Ovary (tissue), 9 donors: ENCODE results near the gene CWC25. TPM values are rescaled to one million over a fixed set of nuclear protein-coding genes. Genes with fewer than 3 reads are reported as not detected.

ENCODE experiments used
- microRNA-seq, 3 donors: library from miRNA; unstranded; fragments of <30 nt; microRNA quantifications; one replicate each; pipeline versions ENCODE4 to v1.2.0, GENCODE V29; 2019 to 2020
- polyA plus RNA-seq, 2 donors: library from polyadenylated mRNA; stranded (reverse); fragments of 200-250 nt in 1 of 2; fragments of 350-450 nt in 1 of 2; fragmentation: Illumina TruSeq in 1 of 2; extraction: RNeasy Lipid Tissue Mini Kit (QIAGEN cat#74804) in 1 of 2; gene quantifications; one replicate each; pipeline ENCODE4 v1.2.3, GENCODE V29; 2013 to 2014
- small RNA-seq: library from RNA; depleted of rRNA; stranded (forward); fragments of <200 nt; gene quantifications from one replicate; pipeline ENCODE3, GENCODE V24; 2016
- total RNA-seq, 7 donors: library from RNA; depleted of rRNA in 2 of 7; stranded (reverse); fragments of >200 nt in 2 of 7; fragmentation: NEBNext Ultra II Directional in 3 of 7; extraction: Animal tissue kit (Norgen Biotek cat#: 25700) in 3 of 7; gene quantifications; one replicate each; pipeline versions ENCODE4 v1.1.0 to v1.2.4, GENCODE V29; 2016 to 2023
- donor health status: DM: no; HTN: no; CAD: no; lungs with moderate emphysema.
- donor health status: DM: no; HTN: no; CAD: no.
- donor health status: Bipolar disorder and iron deficiency.
- donor health status: DM: yes; HTN: yes; CAD: no.
- donor health status: DM: no; HTN: no; CAD: no.
- donor health status: DM: yes; HTN: yes; CAD: no.

The CWC25 gene
- total and polyA plus RNA-seq, 9 donors = 16.4 to 25.2 (median 18.6) TPM

Small RNA genes lying within 50 kb of the gene (microRNA-seq; reads per million reads assigned to microRNA genes)
- gene MIR4727 = 0.18 to 0.63 (median 0.38) reads per million in 3 donors

Small RNA genes lying within 50 kb of the gene (small RNA-seq; reads per million reads assigned to genes)
- gene MIR4727 = not detected
- gene RNU6-866P = not detected
- gene SNORA21 = not detected
- not detected for gene SNORA21B

Other genes starting within 250 kb of the CWC25 start
- gene SRCIN1, start 219.4 kb downstream of the CWC25 start, total RNA-seq = 1 to 10 TPM in 5 of 7 donors, under 1 TPM in 2; 0.48 to 3.0 (median 1.2) TPM
- gene SRCIN1, start 219.4 kb downstream of the CWC25 start, polyA plus RNA-seq = under 1 TPM; 0.18 to 0.57 TPM
- 1 to 10 TPM in 3 of 7 donors, under 1 TPM in 4; 0.83 to 1.7 (median 0.86) TPM for gene EPOP, start 150.4 kb downstream of the CWC25 start, total RNA-seq
- gene EPOP, start 150.4 kb downstream of the CWC25 start, polyA plus RNA-seq = under 1 TPM; 0.50 to 0.61 TPM
- 100 to 1,000 TPM in 5 of 7 donors, 10 to 100 TPM in 2; 73.2 to 278 (median 183) TPM for gene MLLT6, start 120.0 kb downstream of the CWC25 start, total RNA-seq
- gene MLLT6, start 120.0 kb downstream of the CWC25 start, polyA plus RNA-seq = 10 to 100 TPM; 52.3 to 99.4 TPM
- 10 to 100 TPM in 5 of 7 donors, 1 to 10 TPM in 2; 6.2 to 31.1 (median 24.4) TPM for gene CISD3, start 95.0 kb downstream of the CWC25 start, total RNA-seq
- gene CISD3, start 95.0 kb downstream of the CWC25 start, polyA plus RNA-seq = 10 to 100 TPM in 1 of 2 donors, 1 to 10 TPM in 1; 6.6 to 18.4 TPM
- 10 to 100 TPM in 6 of 7 donors, 1 to 10 TPM in 1; 7.4 to 92.7 (median 63.4) TPM for gene PCGF2, start 77.0 kb downstream of the CWC25 start, total RNA-seq
- gene PCGF2, start 77.0 kb downstream of the CWC25 start, polyA plus RNA-seq = 10 to 100 TPM; 21.5 to 27.2 TPM
- gene PSMB3, start 72.6 kb downstream of the CWC25 start, total RNA-seq = 100 to 1,000 TPM in 3 of 7 donors, 10 to 100 TPM in 4; 77.0 to 145 (median 82.0) TPM
- gene PSMB3, start 72.6 kb downstream of the CWC25 start, polyA plus RNA-seq = 100 to 1,000 TPM; 106 to 138 TPM
- gene PIP4K2B, start 25.8 kb downstream of the CWC25 start, total RNA-seq = 10 to 100 TPM; 32.1 to 74.9 (median 66.5) TPM
- gene PIP4K2B, start 25.8 kb downstream of the CWC25 start, polyA plus RNA-seq = 10 to 100 TPM; 41.4 to 95.3 TPM
- gene RPL23, start 28.4 kb upstream of the CWC25 start, total RNA-seq = 1,000 to 10,000 TPM; 2,982 to 5,219 (median 3,257) TPM
- 1,000 to 10,000 TPM; 4,771 to 7,100 TPM for gene RPL23, start 28.4 kb upstream of the CWC25 start, polyA plus RNA-seq
- 100 to 1,000 TPM in 2 of 7 donors, 10 to 100 TPM in 5; 40.9 to 125 (median 95.0) TPM for gene LASP1, start 44.7 kb upstream of the CWC25 start, total RNA-seq
- gene LASP1, start 44.7 kb upstream of the CWC25 start, polyA plus RNA-seq = 100 to 1,000 TPM in 1 of 2 donors, 10 to 100 TPM in 1; 57.2 to 138 TPM
- gene FBXO47, start 142.1 kb upstream of the CWC25 start, total RNA-seq = not detected
- not detected for gene FBXO47, start 142.1 kb upstream of the CWC25 start, polyA plus RNA-seq